RPMI8226 (cell line): Measurements from ENCODE around the gene ABHD13.
"Not testable (repeated sequence)": the region's sequence is repeated elsewhere in the genome, so short reads cannot be mapped to it uniquely, and the experiment has no call there.

Experiments used
- DNase-seq: peaks from one replicate; pipeline ENCODE4 v3.0.0-alpha.2; 2015

The ABHD13 gene

GRCh38 chr13:108218044-108218974 is at the start of gene ABHD13:
ABHD13 (plus strand) TSS chr13:108218392; CDS start chr13:108229219, 10,827 bp downstream.
- DNase-seq, result peak; percentile 93

DNA sequence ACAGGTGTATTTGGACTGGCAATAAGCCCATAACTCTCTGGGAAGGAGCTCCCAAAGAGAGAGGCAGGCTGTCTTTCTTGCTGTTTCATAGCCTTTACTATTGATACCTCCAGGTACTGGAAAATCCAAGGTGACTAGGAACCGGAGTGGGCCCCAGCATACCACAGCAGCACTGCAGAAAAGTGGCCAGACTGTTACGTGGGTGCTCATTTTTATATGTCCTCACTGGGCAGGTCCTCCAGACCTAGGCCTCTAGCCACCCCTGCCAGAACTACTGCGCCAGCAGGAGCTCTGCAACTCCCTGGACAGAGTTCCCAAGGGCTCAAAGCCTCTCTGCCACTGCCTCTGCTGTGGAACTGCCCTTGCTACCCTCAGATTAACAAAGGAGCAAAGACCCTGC is 49.3 kb upstream of the ABHD13 start:
- DNase-seq, result no peak

DNA sequence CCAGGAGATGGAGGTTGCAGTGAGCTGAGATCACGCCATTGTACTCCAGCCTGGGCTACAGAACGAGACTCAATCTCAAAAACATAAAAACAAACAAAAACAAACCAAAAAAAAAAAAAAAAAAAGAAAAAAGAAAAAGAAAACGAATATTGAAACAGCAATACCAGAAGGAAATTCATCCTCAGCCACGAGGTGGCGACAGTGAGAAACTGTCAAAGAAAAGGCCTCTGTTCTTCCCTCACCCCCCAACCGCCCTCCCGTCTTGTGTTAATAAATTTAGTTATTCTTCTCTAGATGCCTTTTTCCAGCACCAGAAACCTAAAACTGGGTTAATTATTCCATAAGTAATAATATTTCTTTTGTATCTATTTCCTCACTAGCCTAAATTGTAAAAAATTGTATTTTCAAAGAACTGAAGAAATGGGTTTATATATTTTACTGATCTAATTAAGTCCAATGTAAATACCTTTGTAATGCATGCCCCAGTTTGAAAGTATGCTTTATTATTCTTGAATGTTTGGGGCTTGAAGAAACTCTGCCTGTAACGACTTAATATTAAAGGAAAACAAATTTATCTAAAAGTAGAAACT is 41.4 kb upstream of the ABHD13 start:
- DNase-seq, result peak; percentile 43

GRCh38 chr13:108178078-108178477 is 40.1 kb upstream of the ABHD13 start:
- DNase-seq, result no peak

GRCh38 chr13:108182652-108183051 is 35.5 kb upstream of the ABHD13 start:
- DNase-seq, result no peak

DNA sequence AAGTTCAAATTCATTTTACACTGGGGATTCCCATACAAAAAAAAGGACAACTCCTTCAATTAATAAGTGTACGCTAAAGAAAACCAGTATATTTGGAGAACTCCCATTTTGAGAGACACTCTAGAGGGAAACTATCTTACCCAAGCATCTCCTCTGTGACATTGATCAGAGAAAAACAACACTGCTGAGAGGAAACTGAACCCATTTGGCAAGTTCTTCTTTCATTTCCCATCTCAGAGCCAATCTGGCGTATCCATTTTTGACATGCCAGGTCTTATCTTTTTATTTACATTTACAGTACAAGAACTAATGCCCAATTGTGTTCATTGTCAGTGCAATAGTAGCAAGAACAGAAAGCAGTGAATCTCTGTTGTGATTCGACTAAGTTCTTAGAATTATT is 33.0 kb upstream of the ABHD13 start:
- no peak for DNase-seq

DNA sequence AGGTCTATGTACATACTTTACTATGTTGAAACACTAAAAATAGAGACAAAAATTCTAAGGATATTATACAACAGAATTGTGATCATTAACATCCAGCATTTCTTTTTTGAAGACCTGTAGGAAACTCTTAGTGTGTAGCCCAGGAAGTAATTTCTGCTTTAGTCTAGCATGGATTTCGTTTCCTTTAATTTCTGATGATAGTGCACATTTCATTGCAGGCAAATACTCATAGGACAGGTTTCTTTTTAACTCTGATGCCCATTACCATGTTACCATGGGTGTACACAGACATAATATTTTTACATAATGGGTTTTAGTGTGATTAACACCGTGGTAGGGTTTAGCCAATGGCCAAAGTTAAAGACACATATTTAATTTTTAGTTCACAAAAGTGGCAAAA is 29.9 kb upstream of the ABHD13 start:
- no peak for DNase-seq

DNA sequence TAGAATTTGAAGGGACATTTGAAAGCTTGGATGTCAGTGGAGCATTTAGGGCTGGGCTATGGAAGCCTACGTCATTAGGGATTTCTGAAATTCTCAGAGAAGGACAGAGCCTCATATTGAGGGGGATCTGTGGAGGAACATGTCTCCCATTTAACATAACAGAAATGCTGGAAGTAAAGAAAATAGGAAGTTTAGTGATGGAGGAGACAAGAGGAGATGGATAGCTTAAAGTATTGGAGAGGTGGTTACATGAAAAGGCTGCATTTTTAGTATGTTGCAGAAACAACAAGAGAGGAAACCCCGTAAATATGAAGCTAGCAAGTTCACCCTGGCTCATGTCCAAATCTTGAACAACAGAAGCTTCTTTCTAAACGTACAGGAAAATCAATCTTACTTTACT is 27.3 kb upstream of the ABHD13 start:
- DNase-seq, result no peak

DNA sequence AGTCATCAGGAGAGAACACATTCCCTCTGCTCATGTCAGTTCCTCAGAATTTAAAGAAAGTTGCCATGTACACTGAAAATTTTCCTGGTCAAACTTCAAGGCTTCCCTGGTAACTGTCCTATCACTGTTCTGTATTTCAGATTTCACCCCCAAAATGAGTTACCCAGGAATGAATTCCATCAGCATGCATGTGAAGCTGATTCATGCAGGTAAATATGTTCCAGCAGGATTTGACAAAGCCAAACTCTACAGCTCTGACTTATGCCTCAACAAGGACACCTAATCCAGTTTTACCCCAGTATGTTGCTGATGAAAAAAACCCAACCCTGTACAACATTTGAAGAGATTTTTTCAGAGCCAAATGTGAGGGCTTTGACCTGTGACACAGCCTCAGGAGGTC is 24.4 kb upstream of the ABHD13 start:
- DNase-seq, result no peak

DNA sequence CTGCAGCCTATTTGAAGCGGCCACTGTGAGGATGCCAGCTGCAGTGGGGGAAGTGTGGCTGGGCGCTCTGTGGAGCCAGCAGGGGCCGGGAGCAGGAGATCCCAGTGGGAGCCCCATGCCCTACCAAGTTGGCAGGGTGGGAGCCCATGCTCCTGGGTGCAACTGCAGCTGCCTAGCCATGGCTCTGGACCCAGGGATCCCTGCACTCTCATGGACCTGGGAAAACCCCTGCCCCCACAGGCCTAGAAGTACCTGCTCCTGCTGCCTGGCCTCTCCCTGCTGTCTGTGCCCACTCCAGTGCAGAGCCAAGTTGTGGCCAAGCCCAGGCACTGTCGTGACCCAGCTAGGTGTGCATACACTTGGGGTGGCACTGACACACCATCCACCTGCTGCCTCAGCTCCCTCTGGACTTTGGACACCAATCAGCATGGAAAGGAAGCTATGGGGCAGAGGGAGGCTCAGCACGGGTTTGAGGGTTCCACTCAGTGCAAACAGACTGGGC is 23.7 kb upstream of the ABHD13 start:
- DNase-seq, result no peak

GRCh38 chr13:108195146-108195545 is 23.0 kb upstream of the ABHD13 start:
- DNase-seq, result no peak

- no peak for DNase-seq
Observed at GRCh38 chr13:108195861-108196260, 22.3 kb upstream of the ABHD13 start.

- DNase-seq, result no peak
Observed at GRCh38 chr13:108200781-108201398, 17.3 kb upstream of the ABHD13 start.

GRCh38 chr13:108210551-108210950 is 7.6 kb upstream of the ABHD13 start:
- no peak for DNase-seq

DNA sequence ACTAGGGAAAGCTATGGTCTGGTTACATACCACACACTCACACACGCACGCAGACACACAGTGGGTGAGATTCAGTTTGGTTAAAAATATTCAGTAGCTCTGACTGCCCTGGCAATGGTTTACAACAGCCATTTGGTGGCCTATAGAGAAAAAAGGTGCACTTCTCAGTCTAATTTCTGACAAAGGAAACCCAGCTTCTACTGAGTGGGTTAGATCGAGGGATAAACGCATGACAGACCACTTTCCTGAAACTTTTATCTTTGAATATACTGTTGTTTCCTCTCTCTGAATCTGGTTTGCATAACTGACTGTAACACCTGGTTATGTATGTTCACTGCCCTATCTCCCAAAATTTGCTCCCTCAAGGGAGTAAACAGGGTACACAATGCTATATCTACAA is 5.3 kb upstream of the ABHD13 start:
- DNase-seq, result no peak

DNA sequence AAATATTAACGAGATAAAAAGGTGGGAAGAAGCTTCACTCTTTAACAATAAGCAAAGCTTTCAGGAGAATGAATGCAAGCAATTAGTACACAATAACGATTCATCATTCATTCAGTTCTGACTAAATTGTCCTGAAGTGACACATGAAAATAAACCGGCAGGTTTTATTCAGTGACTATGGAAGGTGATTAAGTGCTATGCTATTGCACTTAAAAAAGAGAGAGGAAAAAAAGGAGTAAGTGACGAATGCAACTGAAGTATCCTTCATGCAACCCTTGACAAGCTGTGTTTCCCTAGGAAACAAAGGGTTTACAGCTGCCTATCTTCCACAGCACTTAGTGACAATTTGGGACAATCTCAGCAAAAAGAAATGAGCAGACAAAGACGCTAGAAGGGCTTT is 4.2 kb upstream of the ABHD13 start:
- no peak for DNase-seq

DNA sequence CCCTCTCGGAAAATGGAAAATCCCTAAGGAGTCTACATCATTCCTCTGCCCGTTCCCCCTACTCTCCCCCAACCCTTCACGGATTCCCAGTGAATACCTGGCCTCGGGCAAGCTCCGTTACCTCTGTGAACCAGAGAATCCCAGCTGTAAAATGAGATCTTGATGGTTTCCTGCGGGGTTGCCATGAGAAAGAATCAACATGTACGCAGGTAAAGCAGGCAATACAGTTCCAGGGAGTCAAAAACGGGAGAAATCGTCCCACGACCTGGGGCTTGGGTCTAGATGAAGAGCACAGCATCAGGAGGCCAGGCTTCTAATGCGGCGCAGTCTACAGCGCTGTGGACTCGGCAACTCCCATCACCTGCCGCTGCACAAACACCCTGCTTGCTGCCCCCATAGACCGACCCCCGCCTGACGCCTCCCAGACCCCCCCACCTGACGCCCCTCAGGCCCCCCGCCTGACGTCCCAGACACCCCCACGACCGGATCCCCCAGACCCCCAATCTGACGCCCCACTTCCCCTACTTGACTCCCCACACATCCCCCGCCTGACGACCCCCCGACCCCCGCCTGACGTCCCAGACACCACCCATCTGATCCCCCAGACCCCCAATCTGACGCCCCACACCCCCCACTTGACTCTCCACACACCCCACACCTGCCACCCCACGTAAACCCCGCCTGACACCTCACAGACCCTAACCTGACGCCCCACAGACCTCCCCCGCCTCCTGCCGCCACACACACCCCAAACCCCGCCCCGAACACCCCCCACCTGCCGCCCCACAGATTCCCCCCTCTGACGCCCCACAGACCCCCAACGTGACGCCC is 3.5 kb upstream of the ABHD13 start:
- DNase-seq, result no peak

GRCh38 chr13:108215436-108215835 is 2.8 kb upstream of the ABHD13 start, which contains the start of gene LIG4:
LIG4 (minus strand) TSS chr13:108215536; CDS start chr13:108211268, 4,268 bp downstream.
- peak; percentile 87 for DNase-seq

GRCh38 chr13:108217307-108218043 is 717 bp upstream of the ABHD13 start:
- not testable (repeated sequence) for DNase-seq

GRCh38 chr13:108220041-108220440 is 1.8 kb downstream of the ABHD13 start:
- peak; percentile 36 for DNase-seq

DNA sequence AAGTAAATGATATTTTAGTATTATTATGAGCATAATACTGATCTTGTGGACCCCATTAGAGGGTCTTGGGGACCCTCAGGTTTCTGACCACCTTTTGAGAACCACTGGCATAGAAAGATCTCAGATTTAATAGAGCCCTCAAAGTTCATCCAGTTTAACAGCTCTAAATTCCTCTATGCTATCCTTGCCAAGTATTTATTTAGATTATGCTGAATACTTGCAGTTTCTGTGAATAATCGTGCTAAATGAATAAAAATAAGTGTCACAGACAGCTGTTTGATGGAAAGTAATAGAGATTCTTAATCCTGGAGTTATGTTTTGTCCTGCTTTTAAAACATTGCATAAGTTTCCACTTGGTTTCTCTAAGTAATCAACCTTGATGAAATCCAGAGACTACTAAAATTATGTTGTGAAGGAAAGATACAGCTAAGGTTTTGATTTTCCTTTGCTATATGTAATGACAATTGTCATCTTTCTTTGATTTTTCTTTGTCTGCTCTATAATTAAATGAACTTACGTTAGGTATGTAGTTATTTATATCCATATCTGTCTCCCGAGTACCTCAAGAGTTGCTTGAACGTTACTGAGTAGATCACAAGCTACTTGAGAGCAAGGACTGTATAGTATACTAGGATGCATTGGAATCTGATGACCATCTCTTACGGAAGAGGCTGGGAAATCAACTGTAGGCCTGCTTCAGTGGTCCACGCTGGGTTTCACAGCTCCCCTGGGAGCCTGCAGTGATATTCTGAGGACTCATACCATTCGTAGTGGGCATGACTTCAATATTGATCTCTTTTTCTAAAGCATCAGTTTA is 5.7 kb downstream of the ABHD13 start:
- DNase-seq, result no peak
